H1 (cell line): Measurements from ENCODE around the gene CASP3. TPM values are rescaled to one million over a fixed set of nuclear protein-coding genes. Genes with fewer than 3 reads are reported as not detected.

Experiments used
- CTCF ChIA-PET: fragments of 300-600 bp; sonication (Branson Sonifier 250); formaldehyde crosslinking; loops from one replicate; lab custom pipeline; 2021; ENCODE audit not compliant: partially characterized antibody; lab: Charles Lee
- POLR2A ChIA-PET: fragments of 300-600 bp; sonication (Branson Sonifier 250); formaldehyde crosslinking; loops from one replicate; lab custom pipeline; 2021; ENCODE audit warnings: inconsistent platforms; ENCODE audit not compliant: partially characterized antibody; lab: Charles Lee
- DNase-seq, 2 experiments: peaks; one replicate each; pipeline versions ENCODE4 v3.0.0 to v3.0.0-alpha.2; 2010 to 2022; ENCODE audit warnings: low spot score in 2 of 2, low read depth in 1 of 2, mixed read lengths in 1 of 2
- FAIRE-seq: peaks from 2 replicates; lab custom pipeline; 2011; peaks lifted over from hg19 to GRCh38; lab: Jason Lieb, UNC
- H2AFZ ChIP-seq: 2 replicates; pipeline ENCODE4 v1.8.1; 2012; ENCODE audit warnings: low read length, inconsistent platforms
- H2AK5ac ChIP-seq: 2 replicates; pipeline ENCODE4 v1.6.1; 2013; ENCODE audit warnings: low read depth, low read length
- H2BK120ac ChIP-seq: replicated peaks from 2 replicates; pipeline ENCODE3; 2013; ENCODE audit warnings: low read depth, low read length, inconsistent platforms
- H2BK12ac ChIP-seq: 2 replicates; pipeline ENCODE4 v1.6.1; 2013; ENCODE audit warnings: low read depth, low read length
- H2BK15ac ChIP-seq: 2 replicates; pipeline ENCODE4 v1.6.1; 2013; ENCODE audit warnings: low read length
- H2BK20ac ChIP-seq: 2 replicates; pipeline ENCODE4 v1.6.1; 2013; ENCODE audit warnings: low read length
- H2BK5ac ChIP-seq: 2 replicates; pipeline ENCODE4 v1.6.1; 2013; ENCODE audit warnings: low read depth, low read length
- H3K14ac ChIP-seq: 2 replicates; pipeline ENCODE4 v1.6.1; 2013; ENCODE audit warnings: inconsistent platforms; ENCODE audit not compliant: insufficient read length
- H3K18ac ChIP-seq: 2 replicates; pipeline ENCODE4 v1.6.1; 2013; ENCODE audit warnings: low read length; ENCODE audit errors: extremely low read depth
- H3K23ac ChIP-seq: 2 replicates; pipeline ENCODE4 v1.6.1; 2013; ENCODE audit warnings: inconsistent platforms; ENCODE audit not compliant: insufficient read length
- H3K23me2 ChIP-seq: 2 replicates; pipeline ENCODE4 v1.6.1; 2013; ENCODE audit warnings: low read depth, low read length
- H3K27ac ChIP-seq: 2 replicates; pipeline ENCODE4 v1.6.1; 2011; ENCODE audit warnings: low read depth, low read length, inconsistent platforms
- H3K27me3 ChIP-seq, 4 experiments: replicated peaks in 1 of 4; 1 replicate in 1 of 4; 2 replicates in 3 of 4; pipeline versions ENCODE4 v1.6.1 to v1.8.1; 2011 to 2013; ENCODE audit warnings: low read length in 3 of 4, mild to moderate bottlenecking in 3 of 4, inconsistent platforms in 2 of 4, mixed read lengths in 2 of 4, moderate library complexity in 1 of 4; ENCODE audit not compliant: control insufficient read depth in 3 of 4, insufficient read depth in 3 of 4; ENCODE audit errors: extremely low read depth in 1 of 4
- H3K36me3 ChIP-seq, 4 experiments: 2 replicates each; pipeline versions ENCODE4 v1.6.1 to v1.8.1; 2011 to 2013; ENCODE audit warnings: mild to moderate bottlenecking in 4 of 4, low read length in 3 of 4, moderate library complexity in 2 of 4, control low read depth in 1 of 4, inconsistent platforms in 1 of 4; ENCODE audit not compliant: insufficient read depth in 4 of 4, control insufficient read depth in 2 of 4
- H3K4ac ChIP-seq: replicated peaks from 2 replicates; pipeline ENCODE3; 2013; ENCODE audit warnings: low read length, low read depth, mixed read lengths, inconsistent platforms; ENCODE audit not compliant: insufficient read length
- H3K4me1 ChIP-seq, 4 experiments: replicated peaks in 1 of 4; 1 replicate in 1 of 4; 2 replicates in 3 of 4; pipeline versions ENCODE4 v1.6.1 to v1.8.1; 2011 to 2013; ENCODE audit warnings: low read length in 3 of 4, inconsistent platforms in 2 of 4, mixed read lengths in 1 of 4; ENCODE audit not compliant: insufficient read depth in 4 of 4, control insufficient read depth in 3 of 4
- H3K4me2 ChIP-seq, 2 experiments: 2 replicates each; pipeline versions ENCODE4 v1.6.1 to v1.8.1; 2011 to 2013; ENCODE audit warnings: low read depth in 2 of 2, low read length in 2 of 2, control low read depth in 1 of 2, inconsistent platforms in 1 of 2, mild to moderate bottlenecking in 1 of 2; ENCODE audit not compliant: insufficient read depth in 1 of 2
- H3K4me3 ChIP-seq, 4 experiments: fragments of 200-600, 300-600 bp in 1 of 4; sonication (generic), shearing (Covaris generic), sonication (Bioruptor Twin) in 1 of 4; 2 replicates each; pipeline versions ENCODE4 v1.5.1 to v1.8.1; 2011 to 2016; ENCODE audit warnings: low read length in 4 of 4, low read depth in 3 of 4, control low read depth in 2 of 4, inconsistent platforms in 2 of 4, mild to moderate bottlenecking in 2 of 4, mixed read lengths in 1 of 4, moderate library complexity in 1 of 4; ENCODE audit not compliant: insufficient read depth in 2 of 4; ENCODE audit errors: extremely low read depth in 1 of 4
- H3K56ac ChIP-seq: replicated peaks from 2 replicates; pipeline ENCODE3; 2013; ENCODE audit warnings: low read depth, mild to moderate bottlenecking, mixed read lengths, low read length, inconsistent platforms; ENCODE audit not compliant: insufficient read length
- H3K79me1 ChIP-seq: 2 replicates; pipeline ENCODE4 v1.6.1; 2013; ENCODE audit warnings: low read depth, low read length, control low read depth
- H3K79me2 ChIP-seq, 2 experiments: 2 replicates each; pipeline versions ENCODE4 v1.6.1 to v1.8.1; 2012 to 2013; ENCODE audit warnings: low read length in 2 of 2, mild to moderate bottlenecking in 2 of 2, inconsistent platforms in 1 of 2; ENCODE audit not compliant: insufficient read depth in 2 of 2, control insufficient read depth in 1 of 2
- H3K9ac ChIP-seq, 4 experiments: replicated peaks in 1 of 4; 1 replicate in 1 of 4; 2 replicates in 3 of 4; pipeline versions ENCODE4 v1.6.1 to v1.8.1; 2011 to 2013; ENCODE audit warnings: low read depth in 3 of 4, low read length in 3 of 4, control low read depth in 2 of 4, mild to moderate bottlenecking in 2 of 4, moderate library complexity in 2 of 4, inconsistent platforms in 1 of 4; ENCODE audit errors: extremely low read depth in 1 of 4
- H3K9me3 ChIP-seq, 2 experiments: 2 replicates each; pipeline versions ENCODE4 v1.6.1 to v1.8.1; 2012 to 2013; ENCODE audit warnings: mild to moderate bottlenecking in 2 of 2, moderate library complexity in 2 of 2, control low read depth in 1 of 2, inconsistent platforms in 1 of 2, low read depth in 1 of 2, low read length in 1 of 2, mixed read lengths in 1 of 2; ENCODE audit not compliant: insufficient read depth in 2 of 2
- H4K20me1 ChIP-seq, 2 experiments: replicated peaks in 1 of 2; 2 replicates each; pipeline versions ENCODE3 to v1.8.1; 2011 to 2013; ENCODE audit warnings: inconsistent platforms in 2 of 2, low read length in 2 of 2, mild to moderate bottlenecking in 1 of 2; ENCODE audit not compliant: insufficient read depth in 2 of 2, control insufficient read depth in 1 of 2
- H4K5ac ChIP-seq: 2 replicates; pipeline ENCODE4 v1.6.1; 2013; ENCODE audit warnings: low read length, low read depth, mixed read lengths, inconsistent platforms; ENCODE audit not compliant: insufficient read length
- H4K8ac ChIP-seq: 2 replicates; pipeline ENCODE4 v1.8.0; 2013; ENCODE audit warnings: mild to moderate bottlenecking, moderate library complexity, low read length, inconsistent platforms; ENCODE audit not compliant: insufficient read depth; ENCODE audit errors: extremely low read depth
- H4K91ac ChIP-seq: replicated peaks from 2 replicates; pipeline ENCODE3; 2013; ENCODE audit warnings: low read length, mixed read lengths, inconsistent platforms; ENCODE audit not compliant: insufficient read length
- BACH1 ChIP-seq: IDR thresholded peaks from 2 replicates; pipeline ENCODE4 v1.6.1; 2012; ENCODE audit warnings: low read length, improper control_type of control experiment
- SIRT6 ChIP-seq: IDR thresholded peaks from one replicate; pipeline ENCODE4 v1.7.1; 2012; ENCODE audit warnings: low read length, inconsistent platforms
- SP2 ChIP-seq: IDR thresholded peaks from 2 replicates; pipeline ENCODE4 v1.6.1; 2012; ENCODE audit warnings: mild to moderate bottlenecking, low read length, inconsistent platforms
- TCF12 ChIP-seq: IDR thresholded peaks from 2 replicates; pipeline ENCODE4 v1.6.1; 2011; ENCODE audit warnings: low read depth, mild to moderate bottlenecking, low read length
- WGBS, 2 experiments: shearing (Covaris generic) in 1 of 2; methylation state at CpG; one replicate each; pipeline versions ENCODE4 v1.1.6 to v1.1.7; 2013 to 2015; ENCODE audit warnings: low lambda C conversion rate in 2 of 2, mixed read lengths in 2 of 2, inconsistent platforms in 1 of 2, low coverage in 1 of 2, missing lambda C conversion rate in 1 of 2; ENCODE audit not compliant: insufficient replicate concordance in 2 of 2, insufficient coverage in 1 of 2, insufficient read length in 1 of 2; ENCODE audit errors: extremely low coverage in 1 of 2, missing lambda C conversion rate in 1 of 2; 5-methylcytosine and 5-hydroxymethylcytosine counted together
- polyA plus RNA-seq, 7 experiments: library from polyadenylated mRNA; depleted of rRNA in 3 of 7; stranded (reverse) in 5 of 7; unstranded in 2 of 7; fragments of >200 nt in 5 of 7; fragments of 200-250 nt in 2 of 7; gene quantifications; 1 replicate in 5 of 7; 2 replicates in 1 of 7; 4 replicates in 1 of 7; pipeline versions ENCODE4 v1.2.1 to v1.2.3, GENCODE V29; 2011 to 2013; ENCODE audit warnings: missing spikeins in 2 of 7, mixed read lengths in 2 of 7
- total RNA-seq: library from RNA; stranded (reverse); fragmentation: NEBNext Ultra II Directional; extraction: Animal tissue kit (Norgen Biotek cat#: 25700); gene quantifications from 2 replicates; pipeline ENCODE4 v1.2.1, GENCODE V29; 2021

Gene CASP3
- total and polyA plus RNA-seq, 2 of the 8 experiments (the other 6 are each of a cell fraction or from before 2014, with no cell fraction given): 27.8 to 82.5 TPM

GRCh38 chr4:184669251-184669650 lies 20.0 kb upstream of the CASP3 start:
- no peak overlapping the region for H3K23ac ChIP-seq
- no peak overlapping the region for H3K14ac ChIP-seq
- FAIRE-seq (no peak), DNase-seq (no peak)
- H4K5ac ChIP-seq: no peak overlapping the region
- H2BK15ac ChIP-seq: no peak overlapping the region
- WGBS, 2 experiments: 88% methylated on average over 7 of the region's 7 CpGs; no CpG with 5 or more reads in 1 of the 2 experiments
- no peak overlapping the region for H2BK20ac ChIP-seq
- H3K23me2 ChIP-seq: no peaks in the 10 kb centered on the region
- no peak overlapping the region for H3K56ac ChIP-seq
- H3K79me1 ChIP-seq: no peaks in the 10 kb centered on the region
- POLR2A ChIA-PET: interaction anchor here (1.2 kb wide), 1 partner anchor 24 kb away, joined by 3 read pairs; no protein-coding TSS in a partner anchor
- no peak overlapping the region for H3K4ac ChIP-seq
- no peak overlapping the region for H3K4me3 ChIP-seq
- H3K4me2 ChIP-seq: no peak overlapping the region
- H4K20me1 ChIP-seq: no peaks in the 10 kb centered on the region
- H4K91ac ChIP-seq: no peak overlapping the region
- H2AK5ac ChIP-seq: no peak overlapping the region
- no peak overlapping the region for H3K18ac ChIP-seq
- H3K36me3 ChIP-seq: no peaks in the 10 kb centered on the region; a peak in 1 of 8 replicates
- no peaks in the 10 kb centered on the region for H3K27me3 ChIP-seq
- H2AFZ ChIP-seq: no peak overlapping the region
- CTCF ChIA-PET: no interaction called here
- peak overlapping the region in 1 of 4 experiments; percentile 21; a peak in 2 of 7 replicates for H3K9ac ChIP-seq
- no peaks in the 10 kb centered on the region for H3K9me3 ChIP-seq
- H3K4me1 ChIP-seq: no peaks in the 10 kb centered on the region
- no peak overlapping the region for H2BK5ac ChIP-seq
- no peak overlapping the region for H4K8ac ChIP-seq
- no peak overlapping the region for H2BK12ac ChIP-seq
- no peak overlapping the region for H2BK120ac ChIP-seq
- H3K79me2 ChIP-seq: no peaks in the 10 kb centered on the region
- no peak overlapping the region for H3K27ac ChIP-seq
- TF ChIP-seq TCF12: no peak
- no peak for TF ChIP-seq SIRT6
- TF ChIP-seq SP2: no peak
- TF ChIP-seq BACH1: no peak
